HepG2 (cell line): ENCODE results near the gene MEIS3. TPM values are rescaled to one million over a fixed set of nuclear protein-coding genes. Genes with fewer than 3 reads are reported as not detected.
A peak's percentile ranks its signal among the peaks of the same experiment; 100 is the strongest.

Experiments used
- AHR ChIP-seq: IDR thresholded peaks from 2 replicates; pipeline ENCODE4 v1.6.1; 2018; ENCODE audit warnings: missing genetic modification reagents, missing compliant biosample characterization
- ARID5B ChIP-seq: IDR thresholded peaks from 2 replicates; pipeline ENCODE4 v1.4.0; 2020; ENCODE audit warnings: mild to moderate bottlenecking, missing genetic modification reagents
- BORCS8-MEF2B ChIP-seq: sonication (generic); formaldehyde crosslinking; IDR thresholded peaks from 2 replicates; pipeline ENCODE4 v1.8.0; 2022; ENCODE audit warnings: mild to moderate bottlenecking, missing genetic modification reagents
- CBX1 ChIP-seq: IDR thresholded peaks from one replicate; pipeline ENCODE4 v1.6.1; 2016; ENCODE audit warnings: antibody characterized with exemption, low read depth
- CSRNP1 ChIP-seq: sonication (generic); formaldehyde crosslinking; IDR thresholded peaks from 2 replicates; pipeline ENCODE4 v1.8.1; 2023; ENCODE audit warnings: mild to moderate bottlenecking, missing genetic modification reagents
- E2F2 ChIP-seq: sonication (generic); formaldehyde crosslinking; IDR thresholded peaks from 2 replicates; pipeline ENCODE4 v1.4.0; 2020; ENCODE audit warnings: missing genetic modification reagents, borderline replicate concordance
- HOXA3 ChIP-seq: sonication (generic); formaldehyde crosslinking; IDR thresholded peaks from 2 replicates; pipeline ENCODE4 v1.5.0; 2020; ENCODE audit warnings: missing genetic modification reagents
- KDM2A ChIP-seq: sonication (generic); formaldehyde crosslinking; IDR thresholded peaks from 2 replicates; pipeline ENCODE4 v1.4.0; 2020; ENCODE audit warnings: low read depth, missing genetic modification reagents, borderline replicate concordance
- KLF12 ChIP-seq: sonication (generic); formaldehyde crosslinking; IDR thresholded peaks from 2 replicates; pipeline ENCODE4 v1.4.0; 2020; ENCODE audit warnings: missing genetic modification reagents, borderline replicate concordance
- PAXIP1 ChIP-seq: sonication (generic); formaldehyde crosslinking; conservative IDR thresholded peaks from 2 replicates; pipeline ENCODE4 v1.4.0; 2020; ENCODE audit warnings: mild to moderate bottlenecking, missing genetic modification reagents, moderate library complexity
- SAP130 ChIP-seq: IDR thresholded peaks from 2 replicates; pipeline ENCODE4 v1.6.1; 2016; ENCODE audit warnings: low read depth
- TFE3 ChIP-seq: IDR thresholded peaks from 2 replicates; pipeline ENCODE4 v1.6.1; 2016
- ZNF432 ChIP-seq: sonication (generic); formaldehyde crosslinking; IDR thresholded peaks from 2 replicates; pipeline ENCODE4 v1.5.0; 2020; ENCODE audit warnings: missing genetic modification reagents, mild to moderate bottlenecking, borderline replicate concordance
- ZNF496 ChIP-seq: sonication (generic); formaldehyde crosslinking; IDR thresholded peaks from 2 replicates; pipeline ENCODE4 v1.8.1; 2023; ENCODE audit warnings: mild to moderate bottlenecking, moderate library complexity, missing genetic modification reagents; ENCODE audit not compliant: insufficient replicate concordance
- polyA plus RNA-seq, 8 experiments: library from polyadenylated mRNA; depleted of rRNA in 3 of 8; stranded (reverse) in 7 of 8; unstranded in 1 of 8; fragments of >200 nt; fragmentation: Illumina TruSeq in 4 of 8; extraction: Trizol in 4 of 8; gene quantifications; 2 replicates each; pipeline versions ENCODE4 v1.2.1 to v1.2.3, GENCODE V29; 2011 to 2016; ENCODE audit warnings: low read depth in 4 of 8, missing spikeins in 1 of 8, mixed read lengths in 1 of 8; ENCODE audit not compliant: insufficient read depth in 1 of 8
- total RNA-seq, 5 experiments: library from RNA; depleted of rRNA; stranded (reverse); fragments of >200 nt; fragmentation: Illumina TruSeq; extraction: Trizol; gene quantifications; 2 replicates each; pipeline ENCODE4 v1.2.3, GENCODE V29; 2016; ENCODE audit warnings: low read depth in 1 of 5

The MEIS3 gene
- total and polyA plus RNA-seq, 2 of the 13 experiments (the other 11 are each of a cell fraction or from before 2014, with no cell fraction given): 0.09 to 0.70 TPM

- TF ChIP-seq SAP130 (CRISPR knock-in tag): peak; percentile 54; the same call in 1 of the 2 replicates
- TF ChIP-seq CSRNP1 (CRISPR knock-in tag): no peak
- TF ChIP-seq AHR (CRISPR knock-in tag): 0 out of 2 replicates have a peak, but pooled peaks have one; percentile 41
- no peak for TF ChIP-seq ZNF432 (CRISPR knock-in tag)
- peak; percentile 44; the same call in 1 of the 2 replicates for TF ChIP-seq BORCS8-MEF2B
- TF ChIP-seq KDM2A: peak; percentile 43; the same call in 1 of the 2 replicates
- TF ChIP-seq ZNF496 (CRISPR knock-in tag): no peak
- 0 out of 2 replicates have a peak, but pooled peaks have one; percentile 22 for TF ChIP-seq ARID5B (CRISPR knock-in tag)
- no peak for TF ChIP-seq KLF12 (CRISPR knock-in tag)
- 0 out of 2 replicates have a peak, but pooled peaks have one; percentile 15 for TF ChIP-seq TFE3 (CRISPR knock-in tag)
- no peak for TF ChIP-seq CBX1
- no peak for TF ChIP-seq PAXIP1 (CRISPR knock-in tag)
- TF ChIP-seq E2F2 (CRISPR knock-in tag): no peak
- TF ChIP-seq HOXA3 (CRISPR knock-in tag): peak; percentile 44; the same call in 1 of the 2 replicates
Measured at GRCh38 chr19:47444388-47444821, 25.1 kb upstream of the MEIS3 start (continued).
